H1 (cell line): Measurements from ENCODE around the gene DCAF8L2. TPM values are rescaled to one million over a fixed set of nuclear protein-coding genes. Genes with fewer than 3 reads are reported as not detected.

Experiments used
- CTCF ChIA-PET: fragments of 300-600 bp; sonication (Branson Sonifier 250); formaldehyde crosslinking; loops from one replicate; lab custom pipeline; 2021; ENCODE audit not compliant: partially characterized antibody; lab: Charles Lee
- POLR2A ChIA-PET: fragments of 300-600 bp; sonication (Branson Sonifier 250); formaldehyde crosslinking; loops from one replicate; lab custom pipeline; 2021; ENCODE audit warnings: inconsistent platforms; ENCODE audit not compliant: partially characterized antibody; lab: Charles Lee
- DNase-seq, 2 experiments: peaks; one replicate each; pipeline versions ENCODE4 v3.0.0 to v3.0.0-alpha.2; 2010 to 2022; ENCODE audit warnings: low spot score in 2 of 2, low read depth in 1 of 2, mixed read lengths in 1 of 2
- FAIRE-seq: peaks from 2 replicates; lab custom pipeline; 2011; peaks lifted over from hg19 to GRCh38; lab: Jason Lieb, UNC
- H2AFZ ChIP-seq: 2 replicates; pipeline ENCODE4 v1.8.1; 2012; ENCODE audit warnings: low read length, inconsistent platforms
- H2AK5ac ChIP-seq: 2 replicates; pipeline ENCODE4 v1.6.1; 2013; ENCODE audit warnings: low read depth, low read length
- H2BK120ac ChIP-seq: replicated peaks from 2 replicates; pipeline ENCODE3; 2013; ENCODE audit warnings: low read depth, low read length, inconsistent platforms
- H2BK12ac ChIP-seq: 2 replicates; pipeline ENCODE4 v1.6.1; 2013; ENCODE audit warnings: low read depth, low read length
- H2BK15ac ChIP-seq: 2 replicates; pipeline ENCODE4 v1.6.1; 2013; ENCODE audit warnings: low read length
- H2BK20ac ChIP-seq: 2 replicates; pipeline ENCODE4 v1.6.1; 2013; ENCODE audit warnings: low read length
- H2BK5ac ChIP-seq: 2 replicates; pipeline ENCODE4 v1.6.1; 2013; ENCODE audit warnings: low read depth, low read length
- H3K14ac ChIP-seq: 2 replicates; pipeline ENCODE4 v1.6.1; 2013; ENCODE audit warnings: inconsistent platforms; ENCODE audit not compliant: insufficient read length
- H3K18ac ChIP-seq: 2 replicates; pipeline ENCODE4 v1.6.1; 2013; ENCODE audit warnings: low read length; ENCODE audit errors: extremely low read depth
- H3K23ac ChIP-seq: 2 replicates; pipeline ENCODE4 v1.6.1; 2013; ENCODE audit warnings: inconsistent platforms; ENCODE audit not compliant: insufficient read length
- H3K23me2 ChIP-seq: 2 replicates; pipeline ENCODE4 v1.6.1; 2013; ENCODE audit warnings: low read depth, low read length
- H3K27ac ChIP-seq: 2 replicates; pipeline ENCODE4 v1.6.1; 2011; ENCODE audit warnings: low read depth, low read length, inconsistent platforms
- H3K27me3 ChIP-seq, 4 experiments: replicated peaks in 1 of 4; 1 replicate in 1 of 4; 2 replicates in 3 of 4; pipeline versions ENCODE4 v1.6.1 to v1.8.1; 2011 to 2013; ENCODE audit warnings: low read length in 3 of 4, mild to moderate bottlenecking in 3 of 4, inconsistent platforms in 2 of 4, mixed read lengths in 2 of 4, moderate library complexity in 1 of 4; ENCODE audit not compliant: control insufficient read depth in 3 of 4, insufficient read depth in 3 of 4; ENCODE audit errors: extremely low read depth in 1 of 4
- H3K36me3 ChIP-seq, 4 experiments: 2 replicates each; pipeline versions ENCODE4 v1.6.1 to v1.8.1; 2011 to 2013; ENCODE audit warnings: mild to moderate bottlenecking in 4 of 4, low read length in 3 of 4, moderate library complexity in 2 of 4, control low read depth in 1 of 4, inconsistent platforms in 1 of 4; ENCODE audit not compliant: insufficient read depth in 4 of 4, control insufficient read depth in 2 of 4
- H3K4ac ChIP-seq: replicated peaks from 2 replicates; pipeline ENCODE3; 2013; ENCODE audit warnings: low read length, low read depth, mixed read lengths, inconsistent platforms; ENCODE audit not compliant: insufficient read length
- H3K4me1 ChIP-seq, 4 experiments: replicated peaks in 1 of 4; 1 replicate in 1 of 4; 2 replicates in 3 of 4; pipeline versions ENCODE4 v1.6.1 to v1.8.1; 2011 to 2013; ENCODE audit warnings: low read length in 3 of 4, inconsistent platforms in 2 of 4, mixed read lengths in 1 of 4; ENCODE audit not compliant: insufficient read depth in 4 of 4, control insufficient read depth in 3 of 4
- H3K4me2 ChIP-seq, 2 experiments: 2 replicates each; pipeline versions ENCODE4 v1.6.1 to v1.8.1; 2011 to 2013; ENCODE audit warnings: low read depth in 2 of 2, low read length in 2 of 2, control low read depth in 1 of 2, inconsistent platforms in 1 of 2, mild to moderate bottlenecking in 1 of 2; ENCODE audit not compliant: insufficient read depth in 1 of 2
- H3K4me3 ChIP-seq, 4 experiments: fragments of 200-600, 300-600 bp in 1 of 4; sonication (generic), shearing (Covaris generic), sonication (Bioruptor Twin) in 1 of 4; 2 replicates each; pipeline versions ENCODE4 v1.5.1 to v1.8.1; 2011 to 2016; ENCODE audit warnings: low read length in 4 of 4, low read depth in 3 of 4, control low read depth in 2 of 4, inconsistent platforms in 2 of 4, mild to moderate bottlenecking in 2 of 4, mixed read lengths in 1 of 4, moderate library complexity in 1 of 4; ENCODE audit not compliant: insufficient read depth in 2 of 4; ENCODE audit errors: extremely low read depth in 1 of 4
- H3K56ac ChIP-seq: replicated peaks from 2 replicates; pipeline ENCODE3; 2013; ENCODE audit warnings: low read depth, mild to moderate bottlenecking, mixed read lengths, low read length, inconsistent platforms; ENCODE audit not compliant: insufficient read length
- H3K79me1 ChIP-seq: 2 replicates; pipeline ENCODE4 v1.6.1; 2013; ENCODE audit warnings: low read depth, low read length, control low read depth
- H3K79me2 ChIP-seq, 2 experiments: 2 replicates each; pipeline versions ENCODE4 v1.6.1 to v1.8.1; 2012 to 2013; ENCODE audit warnings: low read length in 2 of 2, mild to moderate bottlenecking in 2 of 2, inconsistent platforms in 1 of 2; ENCODE audit not compliant: insufficient read depth in 2 of 2, control insufficient read depth in 1 of 2
- H3K9ac ChIP-seq, 4 experiments: replicated peaks in 1 of 4; 1 replicate in 1 of 4; 2 replicates in 3 of 4; pipeline versions ENCODE4 v1.6.1 to v1.8.1; 2011 to 2013; ENCODE audit warnings: low read depth in 3 of 4, low read length in 3 of 4, control low read depth in 2 of 4, mild to moderate bottlenecking in 2 of 4, moderate library complexity in 2 of 4, inconsistent platforms in 1 of 4; ENCODE audit errors: extremely low read depth in 1 of 4
- H3K9me3 ChIP-seq, 2 experiments: 2 replicates each; pipeline versions ENCODE4 v1.6.1 to v1.8.1; 2012 to 2013; ENCODE audit warnings: mild to moderate bottlenecking in 2 of 2, moderate library complexity in 2 of 2, control low read depth in 1 of 2, inconsistent platforms in 1 of 2, low read depth in 1 of 2, low read length in 1 of 2, mixed read lengths in 1 of 2; ENCODE audit not compliant: insufficient read depth in 2 of 2
- H4K20me1 ChIP-seq, 2 experiments: replicated peaks in 1 of 2; 2 replicates each; pipeline versions ENCODE3 to v1.8.1; 2011 to 2013; ENCODE audit warnings: inconsistent platforms in 2 of 2, low read length in 2 of 2, mild to moderate bottlenecking in 1 of 2; ENCODE audit not compliant: insufficient read depth in 2 of 2, control insufficient read depth in 1 of 2
- H4K5ac ChIP-seq: 2 replicates; pipeline ENCODE4 v1.6.1; 2013; ENCODE audit warnings: low read length, low read depth, mixed read lengths, inconsistent platforms; ENCODE audit not compliant: insufficient read length
- H4K8ac ChIP-seq: 2 replicates; pipeline ENCODE4 v1.8.0; 2013; ENCODE audit warnings: mild to moderate bottlenecking, moderate library complexity, low read length, inconsistent platforms; ENCODE audit not compliant: insufficient read depth; ENCODE audit errors: extremely low read depth
- H4K91ac ChIP-seq: replicated peaks from 2 replicates; pipeline ENCODE3; 2013; ENCODE audit warnings: low read length, mixed read lengths, inconsistent platforms; ENCODE audit not compliant: insufficient read length
- CBX8 ChIP-seq: fragments of 300-800, 300-1000 bp; sonication (generic); IDR thresholded peaks from 2 replicates; pipeline ENCODE4 v1.7.1; 2016; ENCODE audit warnings: low read depth, low read length, borderline replicate concordance
- CTBP2 ChIP-seq: IDR thresholded peaks from 2 replicates; pipeline ENCODE4 v1.7.0; 2011; ENCODE audit warnings: borderline replicate concordance, mild to moderate bottlenecking, moderate library complexity, mixed read lengths, low read length; ENCODE audit not compliant: insufficient read depth, insufficient read length
- EGR1 ChIP-seq: IDR thresholded peaks from 2 replicates; pipeline ENCODE4 v1.6.1; 2011; ENCODE audit warnings: low read depth, low read length, borderline replicate concordance
- EZH2 ChIP-seq: fragments of 200-600 bp; sonication (generic); IDR thresholded peaks from 2 replicates; pipeline ENCODE4 v1.7.1; 2012; ENCODE audit warnings: low read depth, mild to moderate bottlenecking, moderate library complexity, low read length, inconsistent platforms; ENCODE audit not compliant: severe bottlenecking
- TEAD4 ChIP-seq: IDR thresholded peaks from 2 replicates; pipeline ENCODE4 v1.6.1; 2012; ENCODE audit warnings: low read depth, low read length, inconsistent platforms, mixed read lengths
- WGBS, 2 experiments: shearing (Covaris generic) in 1 of 2; methylation state at CpG; one replicate each; pipeline versions ENCODE4 v1.1.6 to v1.1.7; 2013 to 2015; ENCODE audit warnings: low lambda C conversion rate in 2 of 2, mixed read lengths in 2 of 2, inconsistent platforms in 1 of 2, low coverage in 1 of 2, missing lambda C conversion rate in 1 of 2; ENCODE audit not compliant: insufficient replicate concordance in 2 of 2, insufficient coverage in 1 of 2, insufficient read length in 1 of 2; ENCODE audit errors: extremely low coverage in 1 of 2, missing lambda C conversion rate in 1 of 2; 5-methylcytosine and 5-hydroxymethylcytosine counted together
- polyA plus RNA-seq, 7 experiments: library from polyadenylated mRNA; depleted of rRNA in 3 of 7; stranded (reverse) in 5 of 7; unstranded in 2 of 7; fragments of >200 nt in 5 of 7; fragments of 200-250 nt in 2 of 7; gene quantifications; 1 replicate in 5 of 7; 2 replicates in 1 of 7; 4 replicates in 1 of 7; pipeline versions ENCODE4 v1.2.1 to v1.2.3, GENCODE V29; 2011 to 2013; ENCODE audit warnings: missing spikeins in 2 of 7, mixed read lengths in 2 of 7
- total RNA-seq: library from RNA; stranded (reverse); fragmentation: NEBNext Ultra II Directional; extraction: Animal tissue kit (Norgen Biotek cat#: 25700); gene quantifications from 2 replicates; pipeline ENCODE4 v1.2.1, GENCODE V29; 2021

DCAF8L2 gene
- total and polyA plus RNA-seq, 2 of the 8 experiments (the other 6 are each of a cell fraction or from before 2014, with no cell fraction given), result not detected

DNA sequence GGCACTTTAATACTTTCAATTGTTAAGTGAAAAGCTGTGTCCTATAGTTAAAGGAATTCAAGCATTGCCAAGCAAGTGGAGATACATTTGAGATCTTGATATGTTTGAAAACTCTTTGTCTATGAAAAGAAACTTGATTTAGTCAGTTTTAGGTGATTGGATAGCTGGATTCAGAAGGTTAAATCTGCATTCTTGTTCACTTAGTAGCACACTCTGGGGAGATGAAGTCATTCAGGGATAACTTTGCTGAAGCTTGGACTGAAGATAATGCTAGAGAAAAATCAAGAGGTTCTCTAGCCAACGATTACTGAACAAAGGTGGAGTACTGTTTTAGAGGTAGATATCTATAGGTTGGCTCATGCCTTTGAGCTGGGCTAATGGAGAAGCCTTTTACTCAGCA lies 90.6 kb downstream of the DCAF8L2 start:
- 89% methylated on average over 1 of the region's 1 CpG; no CpG with 5 or more reads in 1 of the 2 experiments for WGBS, 2 experiments
- Histone ChIP-seq H3K4ac (no peak overlapping the region), H2BK20ac (no peak overlapping the region), H3K23ac (no peak overlapping the region), H3K79me1 (no peaks in the 10 kb centered on the region), H2AFZ (no peak overlapping the region), H3K79me2 (no peaks in the 10 kb centered on the region), H4K8ac (no peak overlapping the region), H3K56ac (no peak overlapping the region), H2BK15ac (no peak overlapping the region), H3K9me3 (no peaks in the 10 kb centered on the region), H2BK12ac (no peak overlapping the region), H4K5ac (no peak overlapping the region), H3K4me3 (no peak overlapping the region), H3K23me2 (no peaks in the 10 kb centered on the region), H2BK120ac (no peak overlapping the region), H3K9ac (no peak overlapping the region), H3K36me3 (no peaks in the 10 kb centered on the region), H3K27me3 (no peaks in the 10 kb centered on the region), H4K91ac (no peak overlapping the region), H3K4me1 (no peaks in the 10 kb centered on the region), H3K18ac (no peak overlapping the region), H3K4me2 (no peak overlapping the region)
- DNase-seq (no peak), FAIRE-seq (no peak)
- CTCF ChIA-PET, result no interaction called here
- POLR2A ChIA-PET, result no interaction called here
- TF ChIP-seq CBX8 (no peak), EGR1 (no peak), TEAD4 (no peak), EZH2 (no peak), CTBP2 (no peak)
- TF ChIP-seq, all 59 proteins: peak for 0
- H3K27ac ChIP-seq, result no peak overlapping the region
- no peak overlapping the region for H2AK5ac ChIP-seq
- no peak overlapping the region for H2BK5ac ChIP-seq
- H4K20me1 ChIP-seq, result no peaks in the 10 kb centered on the region
- H3K14ac ChIP-seq, result no peak overlapping the region
